Skeletal muscle tissue (tissue), 4 donors: ENCODE data around the gene PTGIS. TPM values are rescaled to one million over a fixed set of nuclear protein-coding genes. Genes with fewer than 3 reads are reported as not detected.

Experiments used
- H3K27ac ChIP-seq: one replicate; pipeline ENCODE4 v1.7.0; 2013; ENCODE audit warnings: mild to moderate bottlenecking, low read depth, low read length, inconsistent platforms
- H3K27me3 ChIP-seq, 3 donors: one replicate each; pipeline ENCODE4 v1.7.0; 2013; ENCODE audit warnings: low read length in 3 of 3; ENCODE audit not compliant: control insufficient read depth in 3 of 3, insufficient read depth in 3 of 3
- H3K36me3 ChIP-seq, 3 donors: one replicate each; pipeline ENCODE4 v1.7.0; 2013; ENCODE audit warnings: low read length in 3 of 3; ENCODE audit not compliant: control insufficient read depth in 3 of 3, insufficient read depth in 3 of 3
- H3K4me1 ChIP-seq, 3 donors: one replicate each; pipeline ENCODE4 v1.7.0; 2013; ENCODE audit warnings: low read length in 3 of 3, mild to moderate bottlenecking in 3 of 3; ENCODE audit not compliant: control insufficient read depth in 3 of 3, insufficient read depth in 3 of 3
- H3K4me3 ChIP-seq, 3 donors: one replicate each; pipeline ENCODE4 v1.7.0; 2013; ENCODE audit warnings: low read length in 3 of 3
- H3K9ac ChIP-seq, 3 donors: one replicate each; pipeline ENCODE4 v1.7.0; 2013; ENCODE audit warnings: low read length in 3 of 3, mild to moderate bottlenecking in 3 of 3, moderate library complexity in 2 of 3, low read depth in 1 of 3
- H3K9me3 ChIP-seq, 3 donors: one replicate each; pipeline ENCODE4 v1.7.0; 2013; ENCODE audit warnings: low read length in 3 of 3; ENCODE audit not compliant: control insufficient read depth in 3 of 3
- total RNA-seq: library from RNA; depleted of rRNA; stranded (reverse); fragments of >200 nt; gene quantifications from one replicate; pipeline ENCODE4 v1.2.3, GENCODE V29; 2014
- donor health status: Osteomylitis.

PTGIS gene
- total RNA-seq, 1 donor from 2014 or later: 25.6 TPM

- Histone ChIP-seq H3K9ac (peak overlapping the region; percentile 12 to 76 (median 43)), H3K4me1 (peaks cover 12 to 31% (median 29%) of the 10 kb centered on the region in 3 donors), H3K27me3 (no peaks in the 10 kb centered on the region), H3K9me3 (no peaks in the 10 kb centered on the region), H3K36me3 (no peaks in the 10 kb centered on the region), H3K27ac (no peak overlapping the region), H3K4me3 (peak overlapping the region; percentile 32 to 69 (median 54))
Observed at GRCh38 chr20:49610691-49611538, 43.0 kb upstream of the PTGIS start.

DNA sequence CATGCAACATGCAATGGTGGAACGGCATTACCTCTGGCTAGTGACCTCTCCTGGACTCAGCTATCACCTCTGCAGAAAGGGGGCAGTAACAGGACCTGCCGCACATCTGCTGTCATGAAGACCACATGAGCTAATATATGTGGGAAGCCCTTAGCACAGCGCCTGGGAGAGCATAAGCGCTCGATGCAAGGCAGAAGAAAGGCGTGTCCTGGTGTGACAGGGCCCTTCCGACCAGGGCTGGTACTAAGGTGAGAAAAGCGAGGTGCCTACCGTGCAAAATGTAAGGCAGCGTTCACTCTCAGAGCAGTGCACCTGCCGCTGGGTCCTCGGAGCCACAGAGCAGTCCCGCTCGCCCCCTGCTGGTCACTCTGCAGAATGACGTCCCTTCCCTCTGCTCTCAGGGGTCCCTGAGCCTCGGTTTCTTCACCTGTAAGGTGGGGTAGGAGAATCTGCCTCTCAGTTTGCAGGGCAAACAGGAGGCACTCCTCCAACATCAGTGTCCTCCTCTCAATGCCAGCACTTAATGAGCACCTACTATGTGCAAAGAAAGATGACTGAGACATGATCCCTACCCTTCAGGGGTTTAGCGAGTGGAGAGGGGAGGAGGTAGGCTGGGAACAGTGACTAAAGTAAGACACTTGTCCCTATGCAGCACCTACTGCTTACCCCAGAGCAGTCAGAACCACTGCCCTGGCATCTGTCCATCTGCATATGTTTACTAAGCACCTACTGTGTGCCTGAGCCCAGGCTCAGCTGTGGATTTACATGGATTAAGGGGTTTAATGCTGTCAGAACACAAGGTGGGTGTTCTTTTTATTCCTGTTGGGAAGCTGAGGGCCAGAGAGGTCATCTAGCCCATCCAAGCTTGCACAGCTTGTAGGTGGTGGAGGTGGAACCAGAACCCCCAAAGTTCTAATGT is 41.1 kb upstream of the PTGIS start:
- Histone ChIP-seq H3K27ac (no peak overlapping the region), H3K9me3 (no peaks in the 10 kb centered on the region), H3K4me1 (peaks cover 8 to 26% (median 21%) of the 10 kb centered on the region in 3 donors), H3K4me3 (peak overlapping the region in 2 of 3 donors; percentile 22 to 28), H3K27me3 (no peaks in the 10 kb centered on the region), H3K9ac (peak overlapping the region in 2 of 3 donors; percentile 7 to 54), H3K36me3 (no peaks in the 10 kb centered on the region)

DNA sequence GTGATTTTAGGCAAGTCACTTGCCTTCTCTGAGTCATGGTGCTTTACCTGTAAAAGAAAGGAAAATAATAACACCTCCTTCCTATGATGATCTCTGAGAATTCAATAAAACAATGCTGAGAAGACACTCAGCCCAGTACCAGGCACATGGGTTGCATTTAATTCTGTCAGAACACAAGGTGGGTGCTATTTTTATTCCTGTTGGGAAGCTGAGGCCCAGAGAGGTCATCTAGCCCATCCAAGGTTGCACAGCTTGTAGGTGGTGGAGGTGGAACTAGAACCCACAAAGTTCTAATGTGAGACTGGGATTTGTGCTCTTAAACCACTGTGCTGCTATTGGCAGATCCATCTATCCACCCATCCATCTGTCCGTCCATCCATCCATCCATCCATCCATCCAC is 39.6 kb upstream of the PTGIS start:
- Histone ChIP-seq H3K9me3 (no peaks in the 10 kb centered on the region), H3K27ac (no peak overlapping the region), H3K4me1 (peaks cover 8 to 26% (median 21%) of the 10 kb centered on the region in 3 donors), H3K36me3 (no peaks in the 10 kb centered on the region), H3K4me3 (no peak overlapping the region), H3K27me3 (no peaks in the 10 kb centered on the region), H3K9ac (no peak overlapping the region)

- Histone ChIP-seq H3K4me3 (no peak overlapping the region), H3K27me3 (no peaks in the 10 kb centered on the region), H3K9me3 (no peaks in the 10 kb centered on the region), H3K4me1 (peaks cover 0 to 4% (median 0%) of the 10 kb centered on the region in 3 donors), H3K9ac (no peak overlapping the region), H3K36me3 (no peaks in the 10 kb centered on the region), H3K27ac (no peak overlapping the region)
Observed at GRCh38 chr20:49603209-49603627, 35.3 kb upstream of the PTGIS start.

DNA sequence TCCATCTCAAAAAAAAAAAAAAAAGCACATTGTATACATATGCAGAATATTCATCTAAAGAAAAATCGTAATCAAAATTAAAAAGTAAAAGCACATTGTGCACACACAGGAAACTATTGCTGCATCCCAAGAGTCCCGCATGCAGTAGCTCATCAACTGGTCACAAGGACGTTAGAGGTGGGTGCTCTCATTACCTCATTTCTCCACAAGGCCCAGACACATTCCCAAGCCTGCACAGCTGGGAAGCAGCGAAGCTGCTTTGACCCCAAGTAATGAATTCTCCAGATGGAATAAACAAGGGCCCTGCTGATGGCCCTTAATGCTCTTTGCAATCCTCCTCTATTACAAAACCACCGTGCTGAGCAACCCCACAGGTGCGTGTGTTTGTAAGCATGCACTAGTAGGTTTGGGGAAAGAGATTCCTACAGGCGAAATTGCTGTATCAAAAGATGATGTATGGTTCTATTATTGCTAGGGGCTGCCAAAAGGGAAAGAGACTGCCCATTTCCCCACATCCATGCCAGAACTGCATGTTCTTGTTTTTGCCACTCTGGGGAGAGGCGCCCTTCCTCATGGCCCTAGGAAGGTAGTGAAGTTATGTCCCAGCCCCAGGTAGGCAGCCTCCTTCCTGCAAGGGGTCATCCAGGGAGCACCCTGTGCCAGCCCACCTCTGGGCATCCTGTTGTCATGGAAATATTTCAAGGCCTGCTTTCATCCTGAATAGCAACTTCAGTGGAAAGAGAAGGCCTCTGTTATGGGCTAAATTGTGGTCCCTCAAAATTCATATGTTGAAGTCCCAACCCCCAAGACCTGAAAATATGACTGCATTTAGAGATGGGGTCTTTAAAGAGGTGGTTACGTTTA is 34.6 kb upstream of the PTGIS start:
- Histone ChIP-seq H3K27me3 (no peaks in the 10 kb centered on the region), H3K27ac (no peak overlapping the region), H3K9me3 (no peaks in the 10 kb centered on the region), H3K4me3 (no peak overlapping the region), H3K9ac (no peak overlapping the region), H3K4me1 (peaks cover 0 to 4% (median 0%) of the 10 kb centered on the region in 3 donors), H3K36me3 (no peaks in the 10 kb centered on the region)

GRCh38 chr20:49601153-49601924 is 33.4 kb upstream of the PTGIS start:
- Histone ChIP-seq H3K4me1 (peaks cover 0 to 4% (median 0%) of the 10 kb centered on the region in 3 donors), H3K4me3 (no peak overlapping the region), H3K27ac (no peak overlapping the region), H3K27me3 (no peaks in the 10 kb centered on the region), H3K36me3 (no peaks in the 10 kb centered on the region), H3K9ac (no peak overlapping the region), H3K9me3 (no peaks in the 10 kb centered on the region)

DNA sequence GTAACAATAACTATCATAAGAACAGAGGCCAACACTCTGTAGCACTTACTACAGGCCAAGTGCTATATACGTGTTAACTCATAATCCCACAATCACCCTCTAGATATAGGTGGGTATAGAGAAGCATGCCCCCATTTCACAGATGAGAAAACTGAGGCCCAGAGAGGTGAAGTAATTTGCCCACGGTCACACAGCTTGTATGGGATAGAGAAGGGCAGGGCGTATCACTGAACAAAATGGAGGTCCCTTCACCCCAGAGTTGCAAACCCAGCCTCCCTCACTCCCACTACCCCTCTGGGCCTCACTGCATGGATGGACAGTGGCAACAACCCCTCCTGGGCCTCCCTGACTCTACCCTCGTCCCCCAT is 31.8 kb upstream of the PTGIS start:
- Histone ChIP-seq H3K4me3 (no peak overlapping the region), H3K4me1 (peaks cover 0 to 13% (median 2%) of the 10 kb centered on the region in 3 donors), H3K36me3 (no peaks in the 10 kb centered on the region), H3K9me3 (no peaks in the 10 kb centered on the region), H3K9ac (no peak overlapping the region), H3K27ac (no peak overlapping the region), H3K27me3 (no peaks in the 10 kb centered on the region)

- Histone ChIP-seq H3K9ac (no peak overlapping the region), H3K4me1 (peaks cover 4 to 13% (median 9%) of the 10 kb centered on the region in 3 donors)
Observed at GRCh38 chr20:49597825-49598395, 30.0 kb upstream of the PTGIS start.

More at GRCh38 chr20:49597825-49598395, 30.0 kb upstream of the PTGIS start:
- Histone ChIP-seq H3K27ac (no peak overlapping the region), H3K4me3 (no peak overlapping the region), H3K36me3 (no peaks in the 10 kb centered on the region), H3K27me3 (no peaks in the 10 kb centered on the region), H3K9me3 (no peaks in the 10 kb centered on the region)
